Measurements from ENCODE around the gene PDZRN3.

PDZRN3 gene

GRCh38 chr3:73540969-73541740, 83.6 kb downstream of the PDZRN3 start:
- DNase-seq (ENCODE audit: low read depth) = no peak
- no peak for TF ChIP-seq CTCF (IDR thresholded peaks at IDR 0.05; ENCODE audit: control insufficient read depth, insufficient read depth, low read depth, low read length, missing control alignments)
- H3K4me3 ChIP-seq (ENCODE audit: control insufficient read depth, low read depth, low read length) = no peak overlapping the region

GRCh38 chr3:73538486-73538885, 86.3 kb downstream of the PDZRN3 start:
- no peak overlapping the region for H3K4me3 ChIP-seq (ENCODE audit: control insufficient read depth, low read depth, low read length)
- TF ChIP-seq CTCF (IDR thresholded peaks at IDR 0.05; ENCODE audit: control insufficient read depth, insufficient read depth, low read depth, low read length, missing control alignments) = no peak
- no peak for DNase-seq (ENCODE audit: low read depth)

- no peak for TF ChIP-seq CTCF (IDR thresholded peaks at IDR 0.05; ENCODE audit: control insufficient read depth, insufficient read depth, low read depth, low read length, missing control alignments)
- H3K4me3 ChIP-seq (ENCODE audit: control insufficient read depth, low read depth, low read length) = no peak overlapping the region
- no peak for DNase-seq (ENCODE audit: low read depth)
Observed at GRCh38 chr3:73536952-73537351, 87.8 kb downstream of the PDZRN3 start.

GRCh38 chr3:73536336-73536895, 88.3 kb downstream of the PDZRN3 start:
- DNase-seq (ENCODE audit: low read depth) = no peak
- no peak for TF ChIP-seq CTCF (IDR thresholded peaks at IDR 0.05; ENCODE audit: control insufficient read depth, insufficient read depth, low read depth, low read length, missing control alignments)
- no peak overlapping the region for H3K4me3 ChIP-seq (ENCODE audit: control insufficient read depth, low read depth, low read length)

- TF ChIP-seq CTCF (IDR thresholded peaks at IDR 0.05; ENCODE audit: control insufficient read depth, insufficient read depth, low read depth, low read length, missing control alignments) = no peak
- H3K4me3 ChIP-seq (ENCODE audit: control insufficient read depth, low read depth, low read length) = no peak overlapping the region
- DNase-seq (ENCODE audit: low read depth) = no peak
Observed at GRCh38 chr3:73535931-73536330, 88.8 kb downstream of the PDZRN3 start.

- no peak overlapping the region for H3K4me3 ChIP-seq (ENCODE audit: control insufficient read depth, low read depth, low read length)
- no peak for TF ChIP-seq CTCF (IDR thresholded peaks at IDR 0.05; ENCODE audit: control insufficient read depth, insufficient read depth, low read depth, low read length, missing control alignments)
Observed at GRCh38 chr3:73535137-73535536, 89.6 kb downstream of the PDZRN3 start.

More at GRCh38 chr3:73535137-73535536, 89.6 kb downstream of the PDZRN3 start:
- no peak for DNase-seq (ENCODE audit: low read depth)
